ENCODE data around the gene SLC43A2. TPM values are rescaled to one million over a fixed set of nuclear protein-coding genes. Genes with fewer than 3 reads are reported as not detected.

The SLC43A2 gene
- polyA plus RNA-seq, 1 donor from 2014 or later = 60.1 TPM

- Histone ChIP-seq H3K4me2 (ENCODE audit: low read length) (no peak overlapping the region), H3K27me3 (ENCODE audit: insufficient read depth, low read depth, low read length) (no peaks in the 10 kb centered on the region), H3K9me2 (ENCODE audit: insufficient read depth, low read length) (no peaks in the 10 kb centered on the region), H3K4me3 (ENCODE audit: low read length) (no peak overlapping the region), H3K36me3 (ENCODE audit: insufficient read depth, low read length) (no peaks in the 10 kb centered on the region), H3K27ac (ENCODE audit: low read length) (no peak overlapping the region), H2AFZ (ENCODE audit: low read depth, low read length) (no peak overlapping the region), H3K9ac (ENCODE audit: low read length) (no peak overlapping the region), H4K20me1 (ENCODE audit: insufficient read depth) (no peaks in the 10 kb centered on the region), H3K9me3 (ENCODE audit: low read length) (no peaks in the 10 kb centered on the region), H3F3A (ENCODE audit: insufficient read depth, low read length, poor library complexity, severe bottlenecking) (no peaks in the 10 kb centered on the region), H3K79me2 (replicated peaks; ENCODE audit: insufficient read depth, low read length) (no peaks in the 10 kb centered on the region)
- no peak for TF ChIP-seq EP300 (conservative IDR thresholded peaks at IDR 0.05; ENCODE audit: poor library complexity, severe bottlenecking)
- no peak for TF ChIP-seq TAF1 (IDR thresholded peaks at IDR 0.05; ENCODE audit: low read depth)
- TF ChIP-seq CTCF (IDR thresholded peaks at IDR 0.05; ENCODE audit: poor library complexity, severe bottlenecking) = no peak
- TF ChIP-seq POLR2AphosphoS5 (IDR thresholded peaks at IDR 0.05) = no peak
- TF ChIP-seq SMC3 (conservative IDR thresholded peaks at IDR 0.05; ENCODE audit: poor library complexity) = no peak
- no peak for TF ChIP-seq MXI1 (conservative IDR thresholded peaks at IDR 0.05; ENCODE audit: poor library complexity, severe bottlenecking)
- TF ChIP-seq RAD21 (conservative IDR thresholded peaks at IDR 0.05) = no peak
- no peak for TF ChIP-seq EZH2 (IDR thresholded peaks at IDR 0.05; ENCODE audit: borderline replicate concordance, insufficient read depth, low read length, poor library complexity, severe bottlenecking)
- no peak for TF ChIP-seq REST (IDR thresholded peaks at IDR 0.05; ENCODE audit: borderline replicate concordance)
These were observed 37.1 kb downstream of the SLC43A2 start for GRCh38 chr17:1591474-1592090.

- Histone ChIP-seq H3K9me2 (ENCODE audit: insufficient read depth, low read length) (no peaks in the 10 kb centered on the region), H3K9me3 (ENCODE audit: low read length) (no peaks in the 10 kb centered on the region), H3K4me3 (ENCODE audit: low read length) (no peak overlapping the region), H3K36me3 (ENCODE audit: insufficient read depth, low read length) (no peaks in the 10 kb centered on the region), H3K27me3 (ENCODE audit: insufficient read depth, low read depth, low read length) (no peaks in the 10 kb centered on the region), H3F3A (ENCODE audit: insufficient read depth, low read length, poor library complexity, severe bottlenecking) (no peaks in the 10 kb centered on the region), H4K20me1 (ENCODE audit: insufficient read depth) (no peaks in the 10 kb centered on the region), H3K27ac (ENCODE audit: low read length) (no peak overlapping the region), H3K4me2 (ENCODE audit: low read length) (no peak overlapping the region), H2AFZ (ENCODE audit: low read depth, low read length) (no peak overlapping the region), H3K79me2 (replicated peaks; ENCODE audit: insufficient read depth, low read length) (no peaks in the 10 kb centered on the region), H3K9ac (ENCODE audit: low read length) (no peak overlapping the region)
- TF ChIP-seq CTCF (IDR thresholded peaks at IDR 0.05; ENCODE audit: poor library complexity, severe bottlenecking) (no peak), TAF1 (IDR thresholded peaks at IDR 0.05; ENCODE audit: low read depth) (no peak), RAD21 (conservative IDR thresholded peaks at IDR 0.05) (no peak), POLR2AphosphoS5 (IDR thresholded peaks at IDR 0.05) (no peak), EP300 (conservative IDR thresholded peaks at IDR 0.05; ENCODE audit: poor library complexity, severe bottlenecking) (no peak), EZH2 (IDR thresholded peaks at IDR 0.05; ENCODE audit: borderline replicate concordance, insufficient read depth, low read length, poor library complexity, severe bottlenecking) (no peak), SMC3 (conservative IDR thresholded peaks at IDR 0.05; ENCODE audit: poor library complexity) (no peak), REST (IDR thresholded peaks at IDR 0.05; ENCODE audit: borderline replicate concordance) (no peak), MXI1 (conservative IDR thresholded peaks at IDR 0.05; ENCODE audit: poor library complexity, severe bottlenecking) (no peak)
These were observed 37.7 kb downstream of the SLC43A2 start for GRCh38 chr17:1590747-1591473.
